ENCODE measurements around the gene TEAD2. TPM values are rescaled to one million over a fixed set of nuclear protein-coding genes. Genes with fewer than 3 reads are reported as not detected.

TEAD2 gene
- total RNA-seq = 10 to 100 TPM; 27.8 to 63.1 (median 47.3) TPM
- 10 to 100 TPM; 34.0 to 38.4 TPM for polyA plus RNA-seq
- long read RNA-seq, donor 1, partial matches to known transcripts = 33 of 43 reads
- long read RNA-seq, donor 1, other reads (novel, unspliced or antisense) = 8 of 43 reads
- long read RNA-seq, donor 2, partial matches to known transcripts = 11 of 14 reads
- long read RNA-seq, donor 2, other reads (novel, unspliced or antisense) = 0 of 14 reads
- long read RNA-seq, donor 3, transcript TEAD2-201 (12 exons, 2,164 nt) = major isoform, 7 of 78 reads
- long read RNA-seq, donor 3, partial matches to known transcripts = 26 of 78 reads
- long read RNA-seq, donor 3, other reads (novel, unspliced or antisense) = 43 of 78 reads

DNA sequence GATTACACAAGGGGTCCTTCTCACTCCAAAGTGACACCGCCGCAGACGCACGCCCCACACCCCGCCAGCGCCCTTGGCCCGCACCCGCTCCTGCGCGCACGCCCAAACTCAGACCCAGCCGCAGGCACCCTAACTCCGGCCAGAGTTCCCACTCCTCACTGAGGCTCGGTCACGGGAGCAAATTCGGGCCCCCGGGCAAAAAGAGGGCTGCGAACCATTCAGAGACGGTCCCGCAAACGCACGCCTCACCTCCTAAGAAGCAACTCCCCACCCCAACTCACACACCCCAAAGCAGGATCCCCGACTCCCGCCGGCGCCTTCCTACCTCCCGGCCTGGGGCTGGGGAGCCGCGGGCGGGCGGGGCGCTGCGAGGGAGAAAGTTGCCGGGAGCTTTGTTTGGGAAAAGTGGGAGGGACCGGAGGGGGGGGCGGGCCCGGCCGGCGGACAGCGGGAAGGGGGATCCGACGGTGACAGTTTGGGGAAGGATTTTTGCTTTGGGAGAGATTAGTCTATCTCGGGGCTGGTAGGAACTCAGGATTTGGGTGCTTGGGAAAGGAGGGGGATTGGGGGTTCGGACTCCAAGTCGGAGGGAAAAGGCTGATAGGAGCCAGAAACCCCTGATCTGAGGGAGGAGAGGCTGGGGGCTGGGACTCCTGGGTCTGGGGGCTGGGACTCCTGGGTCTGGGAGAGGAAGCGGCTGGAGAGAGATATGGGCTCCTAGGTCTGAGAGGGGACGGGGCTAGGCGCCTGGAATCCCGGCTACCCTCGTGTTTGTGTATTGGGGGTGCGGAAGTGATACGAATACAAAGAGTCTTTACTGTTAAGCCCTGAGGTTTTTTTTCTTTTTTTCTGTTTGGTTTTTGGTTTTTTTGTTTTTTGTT, at the start of gene TEAD2:
TEAD2 (minus strand) TSS at position 369 of the 881 bp plus-strand sequence. CDS start 2,341 bp downstream, outside the sequence.
- H3K27me3 ChIP-seq = no peaks in the 10 kb centered on the region
- peak within 1 kb of the TSS; percentile 88 to 92 for H3K27ac ChIP-seq
- peak; percentile 85 to 90 (median 86) for DNase-seq
- no peaks in the 10 kb centered on the region for H3K36me3 ChIP-seq
- intact Hi-C loops (cut with DNase I) = loop anchor here in 1 of 4 donors (10.0 kb wide), 1 partner anchor 83 kb away; the partner anchor contains the start of gene SLC17A7
- H3K4me3 ChIP-seq = peak within 1 kb of the TSS; percentile 53
- H3K4me1 ChIP-seq (ENCODE audit: insufficient read depth) = no peaks in the 10 kb centered on the region
- TF ChIP-seq POLR2A (IDR thresholded peaks at IDR 0.05) (peak; percentile 50), EP300 (IDR thresholded peaks at IDR 0.05) (no peak)
- TF ChIP-seq, protein P1, sequence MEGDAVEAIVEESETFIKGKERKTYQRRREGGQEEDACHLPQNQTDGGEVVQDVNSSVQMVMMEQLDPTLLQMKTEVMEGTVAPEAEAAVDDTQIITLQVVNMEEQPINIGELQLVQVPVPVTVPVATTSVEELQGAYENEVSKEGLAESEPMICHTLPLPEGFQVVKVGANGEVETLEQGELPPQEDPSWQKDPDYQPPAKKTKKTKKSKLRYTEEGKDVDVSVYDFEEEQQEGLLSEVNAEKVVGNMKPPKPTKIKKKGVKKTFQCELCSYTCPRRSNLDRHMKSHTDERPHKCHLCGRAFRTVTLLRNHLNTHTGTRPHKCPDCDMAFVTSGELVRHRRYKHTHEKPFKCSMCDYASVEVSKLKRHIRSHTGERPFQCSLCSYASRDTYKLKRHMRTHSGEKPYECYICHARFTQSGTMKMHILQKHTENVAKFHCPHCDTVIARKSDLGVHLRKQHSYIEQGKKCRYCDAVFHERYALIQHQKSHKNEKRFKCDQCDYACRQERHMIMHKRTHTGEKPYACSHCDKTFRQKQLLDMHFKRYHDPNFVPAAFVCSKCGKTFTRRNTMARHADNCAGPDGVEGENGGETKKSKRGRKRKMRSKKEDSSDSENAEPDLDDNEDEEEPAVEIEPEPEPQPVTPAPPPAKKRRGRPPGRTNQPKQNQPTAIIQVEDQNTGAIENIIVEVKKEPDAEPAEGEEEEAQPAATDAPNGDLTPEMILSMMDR (IDR thresholded peaks at IDR 0.05) = no peak
- 0 to 1% (median 1%) methylated on average over 51 to 52 of the region's 52 CpGs for WGBS, 3 donors
- H3K9me3 ChIP-seq = no peaks in the 10 kb centered on the region

- H3K4me3 ChIP-seq = no peak overlapping the region
- H3K27me3 ChIP-seq = no peaks in the 10 kb centered on the region
- no peaks in the 10 kb centered on the region for H3K9me3 ChIP-seq
- intact Hi-C loops (cut with DNase I) = no loop called here
- DNase-seq = no peak
- 72 to 75% (median 72%) methylated on average over 3 of the region's 3 CpGs for WGBS, 3 donors
- H3K27ac ChIP-seq = no peak overlapping the region
- no peaks in the 10 kb centered on the region for H3K36me3 ChIP-seq
- TF ChIP-seq EP300 (IDR thresholded peaks at IDR 0.05) = no peak
- TF ChIP-seq, protein P1 (IDR thresholded peaks at IDR 0.05) = no peak
- TF ChIP-seq POLR2A (IDR thresholded peaks at IDR 0.05) = no peak
- no peaks in the 10 kb centered on the region for H3K4me1 ChIP-seq (ENCODE audit: insufficient read depth)
Observed at GRCh38 chr19:49411681-49412326, 49.6 kb upstream of the TEAD2 start.

DNA sequence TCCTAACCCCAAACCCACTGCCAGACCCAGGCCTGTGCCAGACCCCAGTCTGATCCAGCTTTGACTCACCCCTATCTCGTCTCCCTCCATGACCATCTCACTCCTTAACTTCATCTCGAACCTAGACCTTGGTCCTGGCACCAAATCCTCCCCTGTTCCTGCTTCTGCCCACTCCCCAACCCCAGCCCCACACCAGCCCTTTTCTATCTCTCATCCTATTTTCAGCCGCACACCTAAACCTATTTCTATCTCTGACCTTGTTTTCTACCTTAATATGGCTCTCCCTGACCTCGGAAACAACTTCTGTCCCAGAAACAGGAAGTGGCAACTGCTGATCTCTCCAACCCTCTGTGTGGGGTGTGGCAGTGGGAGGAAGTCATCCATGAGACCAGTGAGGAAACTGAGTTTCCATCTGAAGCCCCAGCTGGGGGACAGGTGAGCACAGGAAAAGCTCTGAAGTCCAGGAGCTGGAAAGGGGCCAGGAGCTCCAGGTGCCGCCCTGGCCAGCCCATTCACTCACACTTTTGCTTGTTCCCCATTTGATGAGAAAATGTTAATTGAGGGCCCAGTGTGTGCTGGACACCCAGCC, 47.3 kb upstream of the TEAD2 start:
- Histone ChIP-seq H3K36me3 (no peaks in the 10 kb centered on the region), H3K4me3 (no peak overlapping the region), H3K4me1 (ENCODE audit: insufficient read depth) (no peaks in the 10 kb centered on the region), H3K27ac (no peak overlapping the region), H3K9me3 (no peaks in the 10 kb centered on the region), H3K27me3 (no peaks in the 10 kb centered on the region)
- intact Hi-C loops (cut with DNase I) = no loop called here
- 74 to 79% (median 79%) methylated on average over 5 of the region's 5 CpGs for WGBS, 3 donors
- TF ChIP-seq EP300 (IDR thresholded peaks at IDR 0.05) = no peak
- no peak for TF ChIP-seq POLR2A (IDR thresholded peaks at IDR 0.05)
- TF ChIP-seq, protein P1 (IDR thresholded peaks at IDR 0.05) = no peak
- no peak for DNase-seq

All from ovary (tissue), 10 donors.